Gastroesophageal sphincter (tissue), 4 donors: ENCODE measurements around the gene FREM1. TPM values are rescaled to one million over a fixed set of nuclear protein-coding genes. Genes with fewer than 3 reads are reported as not detected.

Experiments used
- ATAC-seq: fragments of 150-250 bp; one replicate; pipeline ENCODE4 v1.9.1; 2016; ENCODE audit warnings: mild to moderate bottlenecking, moderate library complexity
- H3K27ac ChIP-seq, 4 donors: fragments of 200-600 bp; sonication (generic) in 3 of 4; 1 replicate in 3 of 4; 2 replicates in 1 of 4; pipeline ENCODE4 v1.5.1; 2016 to 2019
- H3K27me3 ChIP-seq: fragments of 200-600 bp; sonication (generic); one replicate; pipeline ENCODE4 v1.5.1; 2019
- H3K36me3 ChIP-seq, 2 donors: fragments of 200-600 bp; sonication (generic); one replicate each; pipeline ENCODE4 v1.5.1; 2019; ENCODE audit warnings: control low read depth in 1 of 2
- H3K4me1 ChIP-seq, 3 donors: fragments of 200-600 bp; sonication (generic); 1 replicate in 2 of 3; 2 replicates in 1 of 3; pipeline ENCODE4 v1.5.1; 2016 to 2019; ENCODE audit warnings: control low read depth in 2 of 3
- H3K4me3 ChIP-seq, 2 donors: fragments of 200-600 bp; sonication (generic); one replicate each; pipeline ENCODE4 v1.5.1; 2019; ENCODE audit warnings: mild to moderate bottlenecking in 1 of 2, moderate library complexity in 1 of 2
- H3K9me3 ChIP-seq, 3 donors: fragments of 200-600 bp; sonication (generic); one replicate each; pipeline ENCODE4 v1.5.1; 2017 to 2019; ENCODE audit warnings: control low read depth in 2 of 3
- EP300 ChIP-seq: sonication (generic); formaldehyde crosslinking; IDR thresholded peaks from one replicate; pipeline ENCODE4 v1.6.1; 2017; ENCODE audit warnings: antibody characterized with exemption, mild to moderate bottlenecking
- POLR2A ChIP-seq, 2 donors: fragments of 450-650 bp; IDR thresholded peaks; one replicate each; pipeline ENCODE4 v1.6.1; 2017; ENCODE audit warnings: antibody characterized with exemption in 2 of 2, mild to moderate bottlenecking in 2 of 2, moderate library complexity in 1 of 2
- POLR2AphosphoS5 ChIP-seq: sonication (generic); formaldehyde crosslinking; IDR thresholded peaks from one replicate; pipeline ENCODE4 v1.6.1; 2017; ENCODE audit warnings: antibody characterized with exemption
- WGBS, 2 donors: methylation state at CpG; one replicate each; pipeline ENCODE4 v1.1.5; 2018; ENCODE audit warnings: low coverage in 1 of 2; 5-methylcytosine and 5-hydroxymethylcytosine counted together
- total RNA-seq, 4 donors: library from RNA; depleted of rRNA; stranded (reverse); fragments of >200 nt; gene quantifications; one replicate each; pipeline ENCODE4 v1.1.0, GENCODE V29; 2016
- TF ChIP-seq, protein P1 (sequence below), 4 experiments: fragments of 200-600 bp in 2 of 4; fragments of 450-650 bp in 2 of 4; sonication (generic) in 1 of 4; IDR thresholded peaks; one replicate each; pipeline ENCODE4 v1.5.1; 2017 to 2019; ENCODE audit warnings: antibody characterized with exemption in 4 of 4, mild to moderate bottlenecking in 2 of 4, moderate library complexity in 2 of 4

Gene FREM1
- total RNA-seq, 4 donors from 2014 or later: 0.59 to 4.8 (median 2.7) TPM

DNA sequence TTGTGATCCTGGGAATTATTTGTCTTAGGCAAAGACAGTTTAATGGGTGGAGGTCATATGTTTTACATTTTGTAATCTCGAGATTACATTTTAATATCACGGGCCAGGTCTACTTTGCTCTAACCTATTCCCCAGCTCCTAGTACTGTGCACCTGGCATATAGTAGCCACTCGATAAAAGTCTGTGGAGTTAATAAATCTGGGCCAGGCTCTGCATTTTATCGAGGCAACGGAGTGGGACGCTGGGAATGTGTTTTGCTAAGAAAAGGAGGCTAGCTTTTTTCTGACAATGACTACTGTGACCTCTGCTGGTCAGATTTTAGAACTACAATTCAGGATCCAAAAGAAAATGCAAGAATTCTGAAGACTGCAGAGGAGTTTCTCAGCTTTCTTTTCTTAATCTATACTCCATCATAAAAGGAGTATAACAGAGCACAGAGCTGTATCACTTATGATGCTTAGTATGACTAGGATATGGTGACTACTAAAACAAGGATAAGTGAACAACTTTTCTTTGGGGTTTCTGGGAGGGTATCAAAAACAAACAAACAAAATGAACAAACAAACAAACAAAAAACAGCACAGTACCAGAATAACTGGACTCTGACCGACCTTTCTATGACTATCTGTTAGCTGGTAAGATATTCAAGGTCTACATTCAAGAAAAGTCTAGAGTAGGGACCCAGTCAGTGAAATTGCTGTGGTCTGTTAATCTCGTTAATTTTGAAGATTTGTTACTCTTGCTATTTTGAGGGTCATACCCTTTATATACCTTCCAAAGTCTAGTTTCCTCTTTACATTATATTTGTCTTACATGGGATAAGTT is 141.6 kb downstream of the FREM1 start:
- TF ChIP-seq, protein P1, sequence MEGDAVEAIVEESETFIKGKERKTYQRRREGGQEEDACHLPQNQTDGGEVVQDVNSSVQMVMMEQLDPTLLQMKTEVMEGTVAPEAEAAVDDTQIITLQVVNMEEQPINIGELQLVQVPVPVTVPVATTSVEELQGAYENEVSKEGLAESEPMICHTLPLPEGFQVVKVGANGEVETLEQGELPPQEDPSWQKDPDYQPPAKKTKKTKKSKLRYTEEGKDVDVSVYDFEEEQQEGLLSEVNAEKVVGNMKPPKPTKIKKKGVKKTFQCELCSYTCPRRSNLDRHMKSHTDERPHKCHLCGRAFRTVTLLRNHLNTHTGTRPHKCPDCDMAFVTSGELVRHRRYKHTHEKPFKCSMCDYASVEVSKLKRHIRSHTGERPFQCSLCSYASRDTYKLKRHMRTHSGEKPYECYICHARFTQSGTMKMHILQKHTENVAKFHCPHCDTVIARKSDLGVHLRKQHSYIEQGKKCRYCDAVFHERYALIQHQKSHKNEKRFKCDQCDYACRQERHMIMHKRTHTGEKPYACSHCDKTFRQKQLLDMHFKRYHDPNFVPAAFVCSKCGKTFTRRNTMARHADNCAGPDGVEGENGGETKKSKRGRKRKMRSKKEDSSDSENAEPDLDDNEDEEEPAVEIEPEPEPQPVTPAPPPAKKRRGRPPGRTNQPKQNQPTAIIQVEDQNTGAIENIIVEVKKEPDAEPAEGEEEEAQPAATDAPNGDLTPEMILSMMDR (IDR thresholded peaks at IDR 0.05): peak; percentile 69 to 75 (median 72)
- TF ChIP-seq EP300: no peak
- Histone ChIP-seq H3K9me3 (no peaks in the 10 kb centered on the region), H3K27ac (no peak overlapping the region), H3K4me1 (peaks cover 0 to 3% (median 0%) of the 10 kb centered on the region in 3 donors), H3K36me3 (no peaks in the 10 kb centered on the region), H3K27me3 (no peaks in the 10 kb centered on the region), H3K4me3 (no peak overlapping the region)
- no peak for ATAC-seq
- WGBS, 2 donors: 35 to 40% methylated on average over 5 to 8 of the region's 8 CpGs

DNA sequence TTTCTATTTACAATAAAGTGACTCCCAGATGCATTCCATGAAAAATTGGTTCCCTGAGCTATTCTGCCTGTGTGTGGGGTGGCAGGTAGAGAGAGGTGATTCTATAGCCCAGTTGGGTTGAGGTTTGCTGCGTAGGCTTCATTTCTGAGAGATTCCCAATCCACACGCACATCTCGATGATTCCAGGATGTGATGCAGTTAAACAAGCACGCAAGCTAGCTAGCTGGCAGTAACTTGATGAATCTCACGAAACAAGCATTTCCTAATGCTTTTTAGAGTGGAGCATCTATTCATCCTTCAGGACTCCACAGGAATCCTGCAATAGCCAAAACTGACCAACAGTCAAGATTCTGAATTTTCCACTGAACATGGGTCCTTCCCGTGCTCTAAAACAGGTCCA is 143.9 kb downstream of the FREM1 start:
- Histone ChIP-seq H3K4me1 (peaks cover 0 to 3% (median 0%) of the 10 kb centered on the region in 3 donors), H3K36me3 (no peaks in the 10 kb centered on the region), H3K4me3 (no peak overlapping the region), H3K27ac (no peak overlapping the region), H3K27me3 (no peaks in the 10 kb centered on the region), H3K9me3 (no peaks in the 10 kb centered on the region)
- WGBS, 2 donors: 84 to 90% methylated on average over 5 to 6 of the region's 6 CpGs
- ATAC-seq: no peak
- TF ChIP-seq, protein P1 (IDR thresholded peaks at IDR 0.05): no peak
- TF ChIP-seq EP300 (no peak), POLR2A (IDR thresholded peaks at IDR 0.05) (no peak), POLR2AphosphoS5 (no peak)

DNA sequence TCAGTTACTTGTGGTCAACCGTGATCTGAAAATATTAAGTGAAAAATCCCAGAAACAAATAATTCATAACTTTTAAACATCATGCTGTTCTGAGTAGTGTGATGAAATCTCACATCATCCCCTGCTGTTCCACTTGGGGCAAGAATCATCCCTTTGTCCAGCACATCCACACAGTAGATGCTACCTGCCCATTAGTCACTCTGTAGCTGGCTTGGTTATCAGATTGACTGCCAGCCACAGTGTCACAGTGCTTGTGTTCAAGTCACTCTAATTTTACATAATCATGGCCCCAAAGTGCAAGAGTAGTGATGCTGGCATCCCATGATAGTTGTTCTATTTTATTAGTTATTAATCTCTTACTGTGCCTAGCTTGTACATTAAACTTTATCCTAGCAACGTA is 148.6 kb downstream of the FREM1 start:
- Histone ChIP-seq H3K4me1 (no peaks in the 10 kb centered on the region), H3K27me3 (no peaks in the 10 kb centered on the region), H3K4me3 (no peak overlapping the region), H3K36me3 (no peaks in the 10 kb centered on the region), H3K27ac (no peak overlapping the region), H3K9me3 (no peaks in the 10 kb centered on the region)
- TF ChIP-seq, protein P1 (IDR thresholded peaks at IDR 0.05): no peak
- 93 to 100% methylated on average over 1 to 2 of the region's 2 CpGs for WGBS, 2 donors
- ATAC-seq: no peak

DNA sequence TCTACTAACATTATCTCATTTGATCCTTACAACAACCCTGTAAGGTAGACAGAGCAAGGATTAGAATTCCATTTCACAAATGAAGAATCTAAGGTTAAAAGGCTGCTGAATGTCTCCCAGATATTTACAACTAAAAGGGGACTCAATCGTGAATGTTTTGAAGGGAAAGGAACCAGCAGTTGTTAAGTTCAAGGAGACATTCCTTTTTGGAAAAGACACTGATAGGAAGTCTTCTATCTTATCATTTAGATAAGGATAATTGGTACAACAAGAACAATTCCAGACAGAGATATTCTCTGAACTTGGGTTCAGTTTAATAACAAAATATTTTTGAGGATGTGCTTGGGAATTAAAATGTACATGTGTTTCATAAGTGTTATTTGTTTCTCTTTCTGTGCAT is 150.2 kb downstream of the FREM1 start:
- 0% methylated on average over 1 of the region's 1 CpG for WGBS, 2 donors

More for the DNA sequence above, 150.2 kb downstream of the FREM1 start:
- ATAC-seq: no peak
- no peak overlapping the region for H3K27ac ChIP-seq
- no peaks in the 10 kb centered on the region for H3K36me3 ChIP-seq
- no peak overlapping the region for H3K4me3 ChIP-seq
- H3K4me1 ChIP-seq: no peaks in the 10 kb centered on the region
- no peaks in the 10 kb centered on the region for H3K27me3 ChIP-seq
- TF ChIP-seq POLR2AphosphoS5: no peak
- no peak for TF ChIP-seq POLR2A (IDR thresholded peaks at IDR 0.05)
- TF ChIP-seq EP300: no peak
- TF ChIP-seq, protein P1 (IDR thresholded peaks at IDR 0.05): no peak
- H3K9me3 ChIP-seq: no peaks in the 10 kb centered on the region
